Measurements from ENCODE around the gene ZNRF2.
A peak's percentile ranks its signal among the peaks of the same experiment; 100 is the strongest.

- TF ChIP-seq, protein P1, sequence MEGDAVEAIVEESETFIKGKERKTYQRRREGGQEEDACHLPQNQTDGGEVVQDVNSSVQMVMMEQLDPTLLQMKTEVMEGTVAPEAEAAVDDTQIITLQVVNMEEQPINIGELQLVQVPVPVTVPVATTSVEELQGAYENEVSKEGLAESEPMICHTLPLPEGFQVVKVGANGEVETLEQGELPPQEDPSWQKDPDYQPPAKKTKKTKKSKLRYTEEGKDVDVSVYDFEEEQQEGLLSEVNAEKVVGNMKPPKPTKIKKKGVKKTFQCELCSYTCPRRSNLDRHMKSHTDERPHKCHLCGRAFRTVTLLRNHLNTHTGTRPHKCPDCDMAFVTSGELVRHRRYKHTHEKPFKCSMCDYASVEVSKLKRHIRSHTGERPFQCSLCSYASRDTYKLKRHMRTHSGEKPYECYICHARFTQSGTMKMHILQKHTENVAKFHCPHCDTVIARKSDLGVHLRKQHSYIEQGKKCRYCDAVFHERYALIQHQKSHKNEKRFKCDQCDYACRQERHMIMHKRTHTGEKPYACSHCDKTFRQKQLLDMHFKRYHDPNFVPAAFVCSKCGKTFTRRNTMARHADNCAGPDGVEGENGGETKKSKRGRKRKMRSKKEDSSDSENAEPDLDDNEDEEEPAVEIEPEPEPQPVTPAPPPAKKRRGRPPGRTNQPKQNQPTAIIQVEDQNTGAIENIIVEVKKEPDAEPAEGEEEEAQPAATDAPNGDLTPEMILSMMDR (IDR thresholded peaks at IDR 0.05), result peak; percentile 26 to 58 (median 46)
- no peak for TF ChIP-seq POLR2A (IDR thresholded peaks at IDR 0.05)
Observed at GRCh38 chr7:30276203-30276900, 8.0 kb upstream of the ZNRF2 start.

All from body of pancreas (tissue), 4 donors.